HG03097 (cell line): Measurements from ENCODE around the gene KCNT1.

Experiments used
- ATAC-seq: cut with Tn5 transposase; IDR thresholded peaks from one replicate; pipeline ENCODE4 v1.9.1; 2021; ENCODE audit not compliant: unreplicated experiment, low FRiP score

Gene KCNT1

GRCh38 chr9:135815830-135816650 lies 114.1 kb downstream of the KCNT1 start:
- ATAC-seq, result no peak

GRCh38 chr9:135816651-135816970 lies 114.6 kb downstream of the KCNT1 start:
- no peak for ATAC-seq

DNA sequence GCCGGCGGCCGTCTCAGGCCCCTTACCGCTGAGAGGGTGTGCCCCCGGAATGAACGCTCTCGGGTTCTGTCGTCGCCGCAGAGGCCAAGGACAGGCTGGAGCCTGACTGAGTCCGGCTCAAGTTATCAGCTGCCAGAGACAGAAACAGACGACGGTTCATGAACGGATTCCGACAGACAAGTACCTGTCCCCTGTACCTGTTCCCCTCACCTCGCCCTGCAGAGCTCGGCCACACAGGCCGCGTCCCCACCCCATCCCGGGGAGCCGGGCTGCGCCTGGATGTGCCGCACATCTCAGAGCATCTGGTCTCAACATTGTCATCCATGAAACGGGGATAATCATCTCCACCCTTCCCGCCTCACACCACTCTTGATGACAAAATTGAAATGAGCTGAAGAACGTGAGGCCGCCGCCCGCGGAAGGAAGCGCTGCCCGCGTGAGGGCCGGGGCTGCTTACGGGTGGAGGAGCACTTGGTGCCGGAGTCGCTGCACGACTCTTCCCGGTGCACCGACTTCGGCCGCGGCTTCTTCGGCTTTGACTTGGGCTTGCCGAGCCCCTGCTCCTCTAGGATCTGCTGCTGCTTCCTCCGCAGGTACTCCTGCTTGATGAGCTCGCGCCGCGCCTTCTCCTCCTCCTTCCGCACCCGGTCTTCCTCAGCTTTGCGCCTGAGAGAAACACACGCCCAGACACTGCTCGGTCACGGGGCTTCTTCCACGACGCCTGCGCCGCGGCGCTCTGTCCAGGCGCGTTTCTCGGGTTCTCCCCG lies 116.1 kb downstream of the KCNT1 start:
- ATAC-seq, result no peak

DNA sequence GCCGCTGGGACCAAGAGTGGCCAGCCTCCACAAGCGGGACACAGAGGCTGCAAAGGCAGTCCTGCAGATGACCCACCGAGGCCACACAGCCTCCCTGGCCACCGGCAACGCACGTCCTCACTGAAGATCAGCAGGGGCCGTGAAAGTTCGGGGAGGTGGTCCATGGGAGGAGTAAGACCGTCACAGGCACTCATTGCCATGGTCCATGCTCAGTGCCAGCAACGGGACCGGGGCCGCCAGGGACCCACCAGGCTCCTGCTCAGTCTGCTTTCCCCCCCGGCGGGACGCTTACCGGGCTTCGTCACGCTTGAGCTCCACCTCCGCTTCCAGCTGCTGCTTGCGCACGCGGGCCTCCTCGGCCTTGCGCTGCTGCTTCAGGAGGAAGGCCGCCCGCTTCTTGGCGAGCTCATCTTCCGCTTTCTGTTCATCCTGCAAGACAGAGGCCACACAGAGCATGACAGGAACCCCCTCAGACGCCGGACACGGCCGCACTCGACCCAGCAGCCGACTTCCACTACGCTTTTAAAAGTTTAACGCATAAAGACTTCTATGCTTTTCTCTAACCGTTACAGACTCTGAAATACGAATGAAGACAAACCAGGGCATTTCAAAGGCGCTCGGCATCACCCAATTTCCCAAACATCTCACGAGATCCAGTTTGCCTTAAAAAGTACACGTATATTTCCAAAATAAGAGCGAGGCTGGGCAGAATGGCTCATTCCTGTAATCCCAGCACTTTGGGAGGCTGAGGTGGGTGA lies 116.9 kb downstream of the KCNT1 start:
- no peak for ATAC-seq

- ATAC-seq, result no peak
Measured at GRCh38 chr9:135819905-135820304, 117.9 kb downstream of the KCNT1 start.

GRCh38 chr9:135820661-135821060 lies 118.7 kb downstream of the KCNT1 start:
- no peak for ATAC-seq

GRCh38 chr9:135821116-135821515 lies 119.1 kb downstream of the KCNT1 start:
- ATAC-seq, result no peak

DNA sequence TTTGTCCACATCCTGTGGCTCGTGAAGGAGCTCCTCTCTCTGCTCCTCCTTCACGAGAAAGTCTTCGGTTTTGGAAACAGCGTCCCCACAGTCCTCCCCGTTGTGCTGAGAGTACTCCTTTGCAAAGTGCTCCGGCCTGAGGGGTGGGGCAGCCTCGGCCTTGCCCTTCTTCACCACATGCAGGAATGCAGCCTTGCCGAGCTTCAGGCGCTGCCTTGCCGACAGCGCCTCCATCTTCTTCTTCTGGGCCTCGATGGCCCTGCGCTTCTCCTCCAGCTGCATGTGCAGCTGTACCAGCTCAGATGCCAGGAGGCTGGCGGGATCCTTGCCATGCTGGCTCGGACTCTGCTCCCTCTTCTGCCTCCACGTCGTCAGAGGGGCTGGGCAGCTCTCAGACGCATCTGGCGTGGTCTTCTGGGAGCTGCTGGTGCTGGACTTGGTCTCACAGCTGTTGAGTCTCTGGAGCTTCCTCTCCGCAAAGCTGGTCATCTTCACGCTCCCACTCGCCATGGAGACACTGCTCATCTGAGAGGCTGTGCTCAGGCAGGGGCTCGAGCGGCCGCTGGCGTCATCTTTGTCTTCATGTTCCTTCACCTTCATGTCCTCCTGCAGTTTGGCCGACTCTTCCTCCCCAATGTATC lies 119.9 kb downstream of the KCNT1 start:
- ATAC-seq, result no peak

DNA sequence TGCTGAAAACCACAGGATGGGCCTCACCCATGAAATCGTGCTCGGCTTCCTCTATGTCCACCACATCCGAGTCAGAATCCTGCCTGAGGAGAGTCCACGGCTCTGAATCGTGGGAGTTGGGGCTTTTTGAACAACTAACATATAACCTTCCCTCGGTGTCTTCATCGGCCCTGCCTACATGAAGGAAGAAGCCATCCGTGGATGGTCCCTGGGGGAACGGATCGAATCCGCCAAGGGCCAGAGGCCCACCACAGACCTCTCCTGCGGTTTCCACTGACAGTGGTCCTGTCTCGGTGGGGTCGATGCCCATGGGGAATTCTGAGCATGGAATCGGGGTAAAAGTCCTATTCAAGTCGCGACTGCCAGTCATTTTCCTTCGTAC lies 120.4 kb downstream of the KCNT1 start:
- ATAC-seq, result no peak

GRCh38 chr9:135823036-135823435 lies 121.1 kb downstream of the KCNT1 start:
- ATAC-seq, result no peak

GRCh38 chr9:135825435-135826187 lies 123.6 kb downstream of the KCNT1 start:
- ATAC-seq, result no peak

DNA sequence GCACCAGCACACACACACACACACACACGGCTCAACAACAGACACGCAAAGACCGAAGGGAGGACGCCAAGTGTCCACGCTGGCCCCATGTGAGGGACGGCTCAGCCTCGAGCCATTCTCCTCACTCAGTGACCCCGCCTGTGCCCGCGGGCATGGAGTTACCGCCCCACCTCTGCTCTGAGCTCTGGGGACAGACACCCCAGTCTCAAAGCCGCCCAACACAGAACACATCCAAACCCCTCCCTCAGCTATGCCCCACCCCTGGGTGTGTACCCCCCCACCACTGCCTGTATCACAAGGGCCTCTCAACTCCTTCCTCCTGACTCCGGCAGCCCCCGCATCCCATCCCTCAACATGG lies 124.2 kb downstream of the KCNT1 start:
- no peak for ATAC-seq

GRCh38 chr9:135827301-135827700 lies 125.3 kb downstream of the KCNT1 start:
- no peak for ATAC-seq

DNA sequence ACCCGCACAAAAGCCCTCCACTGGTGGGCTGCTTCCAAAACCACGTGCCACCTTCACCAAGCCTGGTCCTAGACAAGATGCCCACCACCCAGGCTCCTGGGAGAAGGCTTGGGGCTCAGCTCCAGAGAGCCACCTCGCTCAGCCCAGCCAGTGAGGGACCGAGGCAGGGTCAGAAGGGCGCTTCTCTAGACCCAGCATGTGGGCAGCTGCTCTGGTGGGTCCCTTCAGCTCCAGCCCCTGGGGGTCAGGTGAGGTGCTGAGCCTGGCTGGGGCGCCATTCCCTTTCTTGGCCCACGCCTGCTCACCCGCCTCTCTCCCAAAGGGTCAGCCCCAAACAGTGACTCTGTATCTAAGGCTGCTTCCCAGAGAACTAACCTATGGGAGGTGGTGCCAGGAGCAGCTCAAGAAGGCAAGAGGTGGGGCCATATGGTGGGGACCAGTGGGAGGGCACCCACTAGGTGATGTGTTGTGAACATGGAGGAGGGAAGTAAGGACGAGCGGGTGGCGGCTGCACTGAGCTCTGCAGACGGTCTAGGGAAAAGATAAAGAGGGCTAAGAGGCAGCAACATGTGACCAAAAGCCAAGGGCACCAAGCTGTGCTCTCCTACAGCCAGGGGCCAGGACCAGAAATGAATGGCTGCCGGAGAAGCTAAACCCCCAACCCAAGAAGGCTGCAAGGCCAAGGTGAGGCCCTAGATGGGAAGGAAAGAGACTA lies 126.0 kb downstream of the KCNT1 start:
- ATAC-seq, result no peak

GRCh38 chr9:135828656-135829055 lies 126.7 kb downstream of the KCNT1 start:
- ATAC-seq, result no peak

- ATAC-seq, result no peak
Measured at GRCh38 chr9:135830496-135830895, 128.5 kb downstream of the KCNT1 start.

- ATAC-seq, result no peak
Measured at GRCh38 chr9:135833864-135834263, 131.9 kb downstream of the KCNT1 start.

DNA sequence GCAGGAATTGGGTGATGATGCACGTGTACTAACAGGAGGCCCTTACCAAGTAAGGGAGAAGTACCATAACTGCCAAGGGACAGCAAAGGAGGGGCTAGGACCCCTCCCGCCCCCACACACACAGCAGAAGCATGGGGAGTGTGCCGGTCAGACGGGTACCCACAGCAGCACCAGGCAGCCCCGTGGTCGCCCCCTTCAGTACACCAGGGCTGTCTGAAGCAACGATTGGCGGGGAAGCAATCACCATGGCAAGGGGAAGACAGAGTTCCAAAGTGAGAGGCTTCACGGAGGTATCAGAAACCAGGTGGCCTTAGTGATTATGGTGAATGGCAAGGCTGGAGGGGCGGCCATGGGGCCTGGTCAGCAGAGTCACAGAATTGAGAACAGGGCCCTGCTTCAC lies 133.1 kb downstream of the KCNT1 start:
- ATAC-seq, result no peak

DNA sequence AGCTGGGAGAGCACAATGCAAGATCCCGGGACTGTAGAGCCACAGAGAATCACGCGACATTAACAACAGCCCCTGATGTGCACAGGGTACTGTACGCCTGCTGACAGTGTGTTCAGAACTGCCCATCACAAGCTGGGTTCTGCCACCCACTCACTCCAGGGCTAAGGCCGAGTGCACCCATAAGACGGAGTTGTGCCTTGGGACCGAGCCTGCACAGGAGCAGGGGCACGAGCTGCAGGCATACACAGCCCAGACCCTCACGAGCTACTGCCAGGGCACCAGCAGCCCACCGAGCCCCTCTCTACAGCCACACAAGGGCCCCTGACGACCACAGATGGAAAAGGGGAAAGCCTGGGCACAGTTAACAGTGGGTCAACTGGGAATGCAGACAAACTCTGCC lies 137.5 kb downstream of the KCNT1 start:
- no peak for ATAC-seq

GRCh38 chr9:135840107-135840506 lies 138.1 kb downstream of the KCNT1 start:
- no peak for ATAC-seq
